Activated CD8-positive, alpha-beta memory T cell treated with anti-CD3 and anti-CD28 coated beads, Interleukin-2, amount 50 U/mL, for 48 hours (primary cell): ENCODE measurements around the gene CDC42EP1.
"Not testable (repeated sequence)": the region's sequence is repeated elsewhere in the genome, so short reads cannot be mapped to it uniquely, and the experiment has no call there.

ENCODE experiments used
- DNase-seq: peaks from one replicate; pipeline ENCODE4 v3.0.0-alpha.2; 2020

Gene CDC42EP1, protein sequence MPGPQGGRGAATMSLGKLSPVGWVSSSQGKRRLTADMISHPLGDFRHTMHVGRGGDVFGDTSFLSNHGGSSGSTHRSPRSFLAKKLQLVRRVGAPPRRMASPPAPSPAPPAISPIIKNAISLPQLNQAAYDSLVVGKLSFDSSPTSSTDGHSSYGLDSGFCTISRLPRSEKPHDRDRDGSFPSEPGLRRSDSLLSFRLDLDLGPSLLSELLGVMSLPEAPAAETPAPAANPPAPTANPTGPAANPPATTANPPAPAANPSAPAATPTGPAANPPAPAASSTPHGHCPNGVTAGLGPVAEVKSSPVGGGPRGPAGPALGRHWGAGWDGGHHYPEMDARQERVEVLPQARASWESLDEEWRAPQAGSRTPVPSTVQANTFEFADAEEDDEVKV

DNA sequence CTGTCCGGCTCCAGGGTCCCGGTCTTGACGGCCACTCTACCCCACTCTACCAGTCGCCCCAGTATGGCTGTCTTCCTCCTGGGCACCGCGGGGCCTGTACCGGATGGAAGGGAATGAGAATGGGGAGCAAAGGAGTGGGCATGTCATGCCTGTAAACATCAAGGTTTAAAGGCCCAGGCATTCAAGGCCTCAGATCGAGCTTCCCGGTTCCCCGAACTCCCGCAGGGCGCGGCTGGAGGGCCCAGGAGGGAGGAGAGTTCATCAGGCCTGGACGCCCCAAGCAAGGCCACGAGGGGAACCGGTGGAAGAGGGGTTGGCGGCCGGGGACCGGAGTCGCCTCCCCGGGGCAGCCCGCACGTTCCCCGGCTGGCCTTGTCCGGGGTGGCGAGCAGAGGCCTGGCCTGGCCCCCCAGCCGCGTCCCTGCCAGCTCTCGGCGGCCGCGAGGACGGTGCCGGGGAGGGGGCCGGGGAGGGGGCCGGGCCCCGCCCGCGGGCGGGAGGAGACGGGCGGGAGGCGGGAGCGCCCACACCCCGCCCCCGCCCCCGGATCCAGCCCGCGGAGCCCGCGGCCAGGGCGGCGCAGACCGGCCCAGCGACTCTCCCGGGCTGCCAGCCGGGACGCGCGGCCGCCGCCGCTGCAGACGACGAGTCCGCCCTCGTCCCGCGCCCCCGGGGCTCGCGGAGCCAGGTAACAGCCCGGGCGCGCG lies at the start of gene CDC42EP1:
Gene CDC42EP1, plus strand, starts transcription at position 580 of the 707 bp plus-strand sequence. CDS start 5,870 bp downstream, outside the sequence.
- DNase-seq = no peak

DNA sequence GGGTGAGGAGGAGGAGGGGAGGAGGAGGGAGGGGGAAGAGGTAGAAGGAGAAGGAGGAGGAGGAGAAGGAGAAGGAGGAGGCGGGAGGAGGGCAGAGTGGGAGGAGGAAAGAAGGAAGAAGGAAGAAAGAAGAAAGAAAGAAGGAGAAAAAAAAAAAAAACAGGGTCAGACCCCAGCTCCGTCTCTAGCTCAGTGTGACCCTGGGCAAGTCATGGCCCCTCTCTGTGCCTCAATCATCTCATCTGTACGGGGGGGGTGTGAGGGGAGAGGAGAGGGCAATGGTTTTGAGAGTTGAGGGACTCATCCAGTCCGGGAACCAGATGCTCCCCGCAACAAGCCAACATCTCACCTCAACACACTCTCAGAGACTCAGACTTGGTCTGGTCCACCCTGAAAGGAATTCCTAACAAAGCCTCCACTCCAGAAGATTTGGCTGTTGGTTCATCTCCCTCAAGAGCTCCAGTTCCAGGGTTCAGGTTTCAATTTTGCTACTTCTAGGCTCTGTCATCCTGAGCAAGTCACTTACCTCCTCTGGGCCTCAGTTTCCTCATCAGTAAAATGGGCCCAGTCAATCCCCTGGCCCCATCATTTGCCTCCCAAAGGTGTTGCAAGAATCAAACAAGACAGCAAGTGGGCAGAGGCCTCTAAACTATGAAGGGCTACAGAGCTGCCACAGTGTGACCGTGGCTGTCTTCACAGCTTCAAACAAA lies 48.7 kb upstream of the CDC42EP1 start:
- no peak for DNase-seq

DNA sequence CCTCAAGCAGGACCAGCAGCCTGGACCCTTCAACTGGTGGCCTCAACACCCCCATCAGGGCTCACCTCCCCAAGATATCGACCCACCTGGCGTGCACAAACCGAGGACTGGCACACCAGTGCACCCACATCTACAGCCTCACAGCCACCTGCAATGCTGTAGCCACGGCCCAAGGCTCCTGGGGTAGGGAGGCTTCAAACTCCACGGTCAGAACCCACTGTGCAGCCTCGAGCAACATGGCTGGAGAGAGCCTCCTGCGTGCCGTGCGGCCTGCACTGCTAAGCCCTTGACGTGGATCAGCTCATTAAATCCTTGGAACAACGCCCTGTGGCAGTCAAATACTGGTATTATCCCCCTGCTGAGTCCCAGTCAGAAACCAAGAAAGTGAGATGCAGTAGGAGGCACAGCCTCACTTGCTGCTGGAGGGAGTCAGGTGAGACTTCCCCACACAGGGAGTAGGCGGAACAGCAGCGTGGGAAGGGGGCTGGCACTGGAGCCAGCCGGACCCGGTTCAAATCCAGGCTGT lies 45.7 kb upstream of the CDC42EP1 start:
- DNase-seq = no peak

DNA sequence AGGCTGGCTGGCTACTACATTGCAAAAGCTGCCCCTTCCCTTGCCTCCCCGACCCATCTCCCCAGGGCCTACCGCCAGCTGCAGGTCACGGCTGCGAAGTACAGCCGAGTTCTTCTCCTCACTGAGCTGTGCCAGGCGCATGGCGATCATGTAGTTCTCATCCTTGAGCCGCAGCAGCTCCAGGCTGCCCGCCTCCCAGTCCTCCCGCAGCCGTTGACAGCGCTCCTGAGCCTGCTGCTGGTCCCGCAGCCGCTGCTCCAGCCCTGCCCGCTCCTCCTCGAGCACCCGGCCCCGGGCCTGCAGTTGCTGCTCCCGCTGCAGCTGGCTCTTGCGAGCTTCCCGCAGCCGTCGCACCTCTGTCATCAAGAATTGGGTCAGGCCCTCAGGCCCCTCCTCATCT lies 44.4 kb upstream of the CDC42EP1 start:
- DNase-seq = no peak

DNA sequence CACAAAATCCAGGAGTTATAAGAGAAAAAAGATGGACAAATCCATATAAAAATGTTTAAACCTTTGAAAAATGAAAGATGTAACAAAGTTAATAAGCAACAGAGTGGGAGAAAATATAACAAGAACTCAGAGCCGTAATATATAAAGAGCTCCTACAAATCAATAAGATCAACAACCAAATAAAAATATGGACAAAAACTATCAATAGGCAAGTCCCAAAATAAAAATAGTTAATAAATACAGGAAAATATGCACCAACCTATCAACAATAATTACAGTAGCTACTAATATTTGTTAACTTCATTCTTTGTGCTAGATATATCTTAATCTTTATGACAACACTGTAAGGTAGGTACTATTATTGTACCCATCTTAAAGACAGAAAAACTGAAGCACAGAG lies 43.8 kb upstream of the CDC42EP1 start:
- no peak for DNase-seq

DNA sequence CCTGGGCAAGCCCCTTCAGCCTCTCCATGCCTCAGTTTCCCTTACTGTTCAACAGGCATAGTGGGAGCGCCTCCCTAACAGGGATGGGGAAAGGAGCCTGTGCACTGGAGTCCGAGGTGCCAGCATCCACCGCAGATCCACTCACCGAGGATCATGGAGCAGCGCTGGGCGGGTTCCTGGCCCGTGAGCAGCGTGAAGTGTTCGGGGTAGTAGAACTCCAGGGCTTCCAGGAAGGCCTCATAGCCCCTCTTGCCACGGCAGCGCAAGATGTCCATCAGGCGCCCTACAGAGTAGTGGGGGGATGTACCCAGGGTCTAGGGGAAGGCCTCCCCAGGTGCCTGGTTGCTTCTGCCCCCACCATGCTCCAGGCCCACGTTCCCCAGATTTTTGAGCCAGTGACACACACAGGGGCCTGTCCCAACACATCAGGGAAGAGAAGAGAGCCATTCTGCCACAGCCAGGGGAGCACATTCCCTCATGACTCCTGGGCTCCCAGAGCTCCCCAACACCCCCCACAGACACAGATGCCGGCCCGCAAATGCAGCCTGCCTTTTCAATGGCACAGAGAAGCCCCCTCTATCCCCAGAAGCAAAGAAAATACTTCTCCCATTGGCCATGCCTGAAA lies 42.3 kb upstream of the CDC42EP1 start:
- DNase-seq = no peak

DNA sequence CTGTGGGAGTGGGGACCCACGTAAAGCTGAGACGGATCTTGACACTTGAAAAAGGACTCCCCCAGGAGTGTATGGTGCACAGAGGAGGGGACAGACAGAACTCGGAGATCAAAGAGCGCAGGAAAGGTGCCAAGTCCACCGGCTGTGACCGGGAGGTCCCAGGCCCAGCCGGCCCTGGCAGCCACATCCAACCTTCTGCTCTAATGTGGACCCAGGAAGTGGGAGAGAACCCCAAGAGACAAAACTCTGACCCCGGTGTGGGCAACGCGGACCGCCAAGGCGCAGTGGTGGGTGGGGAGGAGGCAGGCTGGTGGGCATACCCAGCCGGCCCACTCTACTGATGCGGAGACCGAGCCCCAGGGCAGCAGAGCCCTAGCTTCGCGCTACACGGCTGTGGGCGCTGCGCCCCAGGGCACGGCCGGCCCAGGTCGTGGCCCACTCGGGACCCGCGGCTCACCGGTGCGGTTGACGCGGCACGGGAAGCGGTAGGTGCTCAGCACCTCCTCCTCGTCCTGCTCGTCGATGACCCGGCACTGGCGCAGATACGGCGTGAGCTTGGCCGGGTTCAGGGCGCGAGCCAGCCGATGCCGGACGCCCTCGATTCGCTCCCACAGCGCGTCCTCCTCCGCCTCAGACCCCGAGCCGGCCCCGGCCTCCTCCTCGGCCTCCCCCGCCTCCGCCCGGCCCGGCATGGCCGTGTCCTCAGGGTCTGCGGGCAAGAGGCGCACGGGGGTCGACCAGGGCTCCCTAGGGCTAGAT lies 41.6 kb upstream of the CDC42EP1 start:
- DNase-seq = no peak

DNA sequence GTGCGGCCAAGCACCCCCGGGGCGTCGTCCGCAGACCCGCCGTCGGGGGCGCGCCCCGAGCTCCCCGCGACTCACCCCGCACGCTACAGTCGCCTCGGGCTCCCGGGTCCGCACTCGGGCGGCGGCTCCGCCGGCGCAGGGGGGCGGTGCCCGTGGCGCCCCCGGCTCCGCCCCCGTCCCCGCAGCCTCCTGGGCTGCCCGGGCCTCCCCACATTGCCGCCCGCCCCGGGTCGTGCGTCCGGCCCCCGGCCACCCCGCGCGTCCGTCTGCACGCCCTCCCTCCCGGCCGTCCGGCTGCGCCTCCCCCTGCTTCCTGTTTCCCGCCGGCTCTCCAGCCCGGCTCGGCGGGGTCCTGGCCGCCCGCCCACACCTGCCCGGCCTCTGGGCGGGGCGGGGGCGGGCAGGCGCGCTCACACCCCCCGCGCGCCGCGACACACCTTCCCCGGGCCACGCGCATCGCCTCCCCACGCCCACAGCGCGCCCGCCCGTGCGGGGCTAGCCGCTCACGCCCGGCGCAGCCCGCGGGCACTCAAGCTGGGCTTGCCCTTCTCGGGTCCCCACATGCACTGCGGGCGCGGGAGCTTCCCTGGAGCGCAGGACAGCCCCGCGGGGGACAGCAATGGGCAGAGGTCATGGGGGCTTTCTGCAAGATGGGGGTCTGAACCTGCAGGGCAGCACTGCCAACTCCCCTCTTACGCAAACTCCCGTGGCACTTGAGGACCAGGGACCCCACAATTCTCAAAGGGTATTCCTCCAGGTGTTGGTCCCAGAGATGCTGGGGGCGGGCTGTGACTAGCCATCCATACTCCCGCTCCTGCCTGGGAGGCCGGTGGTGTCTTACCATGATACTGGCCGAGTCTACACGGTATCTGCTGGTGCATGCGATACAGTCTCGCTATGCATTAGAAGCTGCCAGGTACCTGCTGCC lies 40.7 kb upstream of the CDC42EP1 start, which contains the start of gene CARD10:
Gene CARD10, minus strand, starts transcription at position 148 of the 928 bp plus-strand sequence. CDS start 215 bp downstream, outside the sequence.
- no peak for DNase-seq

DNA sequence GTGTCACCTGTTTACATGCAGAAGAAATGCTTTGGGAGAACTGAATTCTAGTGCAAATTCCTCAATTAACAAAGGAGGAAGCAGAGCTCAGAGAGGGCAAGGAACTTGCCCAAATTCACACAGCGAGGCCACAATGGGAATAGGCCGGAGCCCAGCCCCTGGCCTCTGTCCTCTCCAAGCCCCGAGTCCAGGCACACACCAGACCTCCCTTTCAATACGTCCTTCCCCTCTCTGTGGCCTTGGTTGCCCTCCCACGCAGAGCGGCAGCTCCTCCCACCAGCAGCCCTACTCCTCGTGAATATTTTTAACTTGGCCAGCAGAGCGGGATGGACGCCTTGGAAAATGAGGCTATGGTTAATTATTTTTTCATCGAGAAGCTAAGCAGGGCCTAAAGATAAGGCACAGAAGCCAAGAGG lies 39.5 kb upstream of the CDC42EP1 start:
- DNase-seq = no peak

DNA sequence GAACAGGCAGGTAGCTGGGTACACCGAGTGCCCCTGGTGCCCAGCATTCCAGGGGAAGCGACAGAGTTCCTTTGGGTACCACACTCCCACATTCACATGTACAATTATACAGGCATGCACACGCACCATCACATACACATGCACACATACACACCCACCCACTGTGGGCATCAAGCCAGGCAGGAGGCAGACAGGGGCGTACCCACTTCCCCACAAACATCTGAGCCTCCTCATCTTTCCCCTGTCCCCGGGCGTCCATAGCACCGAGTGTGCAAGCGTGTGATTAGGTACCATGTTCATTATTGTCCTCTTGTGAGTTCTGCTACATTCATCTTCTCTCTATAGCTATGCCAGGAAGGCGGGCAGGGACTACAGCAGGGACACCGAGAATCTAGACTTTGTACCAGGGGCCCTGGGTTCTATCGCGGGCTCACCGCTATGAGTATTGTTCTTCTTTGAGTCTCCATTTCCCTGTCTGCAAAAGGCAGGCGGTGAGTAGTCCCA lies 39.0 kb upstream of the CDC42EP1 start:
- DNase-seq = no peak

DNA sequence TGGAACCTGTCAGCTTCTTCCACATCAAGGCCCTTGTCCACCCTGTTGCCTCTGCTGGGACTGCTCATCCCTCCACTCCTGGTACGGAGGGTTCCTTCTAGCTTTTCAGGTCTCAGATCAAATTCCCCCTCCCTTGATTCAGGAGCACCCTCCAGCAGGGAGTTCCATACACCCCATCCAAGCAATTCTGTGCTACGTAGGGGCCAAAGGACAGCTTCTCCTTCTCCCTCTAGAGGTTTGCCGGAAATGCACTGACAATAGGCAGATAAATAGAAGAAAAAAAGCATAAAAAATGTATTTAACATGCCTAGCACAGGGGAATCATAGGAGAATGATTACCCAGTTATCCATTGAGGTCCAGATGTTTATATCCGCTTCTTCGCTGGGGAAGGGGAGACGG lies 37.8 kb upstream of the CDC42EP1 start:
- no peak for DNase-seq

DNA sequence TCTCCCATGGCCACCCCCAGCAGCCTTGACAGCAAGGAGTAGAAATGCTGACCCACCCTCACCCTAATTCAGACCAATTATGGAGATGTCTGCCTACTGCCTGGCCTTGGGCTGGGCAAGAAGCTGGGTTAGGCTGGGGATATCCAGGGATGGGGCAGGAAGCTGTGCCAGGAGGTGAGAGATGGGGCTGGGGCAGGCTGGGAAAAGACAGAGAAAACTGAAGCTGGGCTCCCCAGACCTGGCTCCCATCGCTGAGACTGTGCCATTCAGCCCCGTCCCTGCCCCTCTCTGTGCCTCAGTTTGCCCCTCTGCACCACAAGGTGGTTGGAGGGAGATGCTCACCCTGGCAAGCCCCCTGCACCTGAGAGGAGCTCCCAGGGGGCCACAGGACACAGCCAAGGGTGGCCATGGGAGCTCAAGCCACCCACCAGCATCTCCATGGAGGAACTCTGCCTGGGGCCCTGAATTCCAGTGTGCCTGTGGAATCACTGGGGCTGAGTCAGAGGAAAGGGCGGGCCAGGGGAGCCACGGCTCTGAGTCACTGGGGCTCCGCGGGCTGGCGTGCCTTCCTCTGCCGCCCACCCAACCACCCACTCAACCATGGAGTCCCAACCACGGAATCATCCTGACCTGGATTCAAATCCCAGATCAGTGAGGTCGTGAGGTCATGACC lies 35.1 kb upstream of the CDC42EP1 start:
- DNase-seq = no peak

DNA sequence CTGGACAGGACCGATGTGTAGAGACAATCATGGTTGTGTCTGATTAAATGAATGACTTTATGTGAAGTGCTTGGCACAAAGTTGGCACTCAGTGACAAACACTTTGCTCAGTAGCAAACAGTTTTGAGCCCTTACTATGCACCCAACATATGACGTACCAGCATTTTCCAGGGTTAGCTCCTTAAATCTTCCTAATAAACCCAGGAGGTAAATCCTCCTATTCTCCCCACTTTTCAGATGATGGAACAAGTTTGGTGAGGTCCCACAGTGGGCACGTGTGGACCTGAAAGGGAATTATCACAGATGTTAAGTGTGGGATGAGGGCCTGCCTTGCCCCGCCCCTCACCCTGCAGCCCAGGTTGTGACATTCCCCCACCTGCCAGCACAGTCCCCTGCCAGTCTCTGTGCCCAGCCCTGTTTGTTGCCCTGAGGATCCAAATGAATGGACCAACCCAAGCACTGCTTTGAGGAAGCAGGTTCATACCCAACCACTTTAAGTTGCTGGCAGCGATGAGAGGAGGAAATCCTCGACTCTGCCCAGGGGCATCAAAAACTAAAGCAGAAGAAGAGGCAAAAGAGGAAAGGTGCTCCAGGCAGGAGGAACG lies 34.4 kb upstream of the CDC42EP1 start:
- no peak for DNase-seq

DNA sequence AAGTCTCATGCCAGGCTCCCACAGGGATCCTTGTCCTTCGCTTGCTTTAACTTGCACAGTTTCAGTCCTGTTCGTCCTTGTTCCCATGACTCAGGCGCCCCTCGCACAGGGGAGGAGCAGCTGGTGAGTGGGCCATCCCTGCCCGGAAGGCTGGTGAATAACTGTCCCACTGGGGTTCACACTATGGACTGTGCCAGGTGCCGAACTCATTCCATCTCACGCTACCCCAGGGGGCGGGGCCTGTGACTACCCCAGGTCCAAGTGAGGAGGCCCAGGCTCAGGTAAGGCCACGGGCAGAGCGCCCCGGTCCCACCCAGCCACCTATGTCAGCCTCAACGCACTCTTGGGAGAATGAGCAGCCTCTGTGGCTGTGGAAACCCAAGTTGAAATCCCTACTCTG lies 33.9 kb upstream of the CDC42EP1 start:
- DNase-seq = no peak

DNA sequence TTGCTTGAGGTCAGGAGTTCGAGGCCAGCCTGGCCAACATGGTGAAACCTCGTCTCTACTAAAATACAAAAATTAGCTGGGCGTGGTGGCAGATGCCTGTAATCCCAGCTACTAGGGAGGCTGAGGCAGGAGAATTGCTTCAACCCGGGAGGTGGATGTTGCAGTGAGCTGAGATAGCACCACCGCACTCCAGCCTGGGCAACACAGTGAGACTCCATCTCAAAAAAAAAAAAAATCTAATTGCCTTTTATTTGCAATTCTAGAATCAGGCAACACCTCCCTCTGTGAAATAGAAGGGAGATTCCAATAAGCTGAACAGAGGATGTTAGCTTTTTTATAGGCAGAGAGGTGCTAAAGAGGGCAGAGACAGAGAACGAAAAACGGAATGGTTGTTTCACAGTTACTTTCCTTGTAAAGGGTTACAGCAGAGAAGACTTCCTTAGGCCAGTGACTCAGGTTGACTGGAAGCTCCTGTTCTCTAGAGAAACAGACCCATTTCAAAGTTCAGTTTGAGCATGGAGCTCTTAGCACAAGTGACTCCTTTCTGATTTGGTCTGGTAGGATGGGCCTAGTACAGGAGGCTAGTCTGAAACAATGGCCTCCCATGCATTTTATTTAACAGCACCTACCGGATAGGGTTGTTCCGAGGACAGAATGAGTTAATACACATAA lies 33.1 kb upstream of the CDC42EP1 start:
- DNase-seq = not testable (repeated sequence)

DNA sequence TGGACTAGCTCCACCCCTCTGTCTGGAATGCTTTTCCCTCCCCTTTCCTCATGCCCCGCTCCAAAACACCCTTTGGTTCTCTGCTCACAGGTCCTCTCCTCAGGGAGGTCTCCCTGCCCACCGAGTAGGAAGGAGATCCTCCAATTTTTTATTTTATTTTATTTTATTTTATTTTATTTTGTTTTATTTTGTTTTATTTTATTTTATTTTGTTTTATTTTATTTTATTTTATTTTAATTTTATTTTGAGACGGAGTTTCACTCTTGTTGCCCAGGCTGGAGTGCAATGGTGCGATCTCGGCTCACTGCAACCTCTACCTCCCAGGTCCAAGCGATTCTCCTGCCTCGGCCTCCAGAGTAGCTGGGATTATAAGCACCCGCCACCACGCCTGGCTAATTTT lies 32.3 kb upstream of the CDC42EP1 start:
- DNase-seq = not testable (repeated sequence)

DNA sequence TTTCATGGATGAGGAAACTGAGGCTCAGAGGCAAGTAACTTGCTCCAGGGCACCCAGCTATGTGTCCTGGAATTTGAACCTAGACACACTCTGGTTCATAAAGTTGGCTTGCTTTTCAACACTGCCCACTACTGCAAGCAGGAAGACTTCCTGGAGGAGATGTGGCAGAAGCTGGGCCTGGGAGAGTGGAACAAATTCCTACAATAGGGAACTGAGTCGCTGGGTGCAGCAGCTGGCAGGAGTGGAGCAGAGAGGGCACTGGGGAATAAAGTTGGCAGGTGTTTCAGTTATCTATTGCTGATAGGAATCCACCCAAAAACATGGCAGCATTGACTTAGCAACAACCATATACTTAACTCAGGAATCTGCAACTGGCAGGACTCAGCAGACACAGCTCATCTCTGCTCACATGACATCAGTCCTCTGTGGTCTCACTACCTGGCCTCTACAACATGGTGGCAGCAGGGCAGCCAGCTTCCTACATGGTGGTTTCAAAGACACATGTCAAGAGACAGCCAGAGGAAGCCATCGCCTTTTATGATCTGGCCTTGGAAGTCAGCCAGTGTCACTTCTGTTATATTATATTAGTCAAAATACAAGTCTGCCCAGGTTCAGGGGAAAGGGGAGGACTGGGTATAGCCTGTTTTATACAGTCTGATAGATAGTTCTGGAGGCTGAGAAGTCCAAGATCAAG lies 30.5 kb upstream of the CDC42EP1 start:
- no peak for DNase-seq

DNA sequence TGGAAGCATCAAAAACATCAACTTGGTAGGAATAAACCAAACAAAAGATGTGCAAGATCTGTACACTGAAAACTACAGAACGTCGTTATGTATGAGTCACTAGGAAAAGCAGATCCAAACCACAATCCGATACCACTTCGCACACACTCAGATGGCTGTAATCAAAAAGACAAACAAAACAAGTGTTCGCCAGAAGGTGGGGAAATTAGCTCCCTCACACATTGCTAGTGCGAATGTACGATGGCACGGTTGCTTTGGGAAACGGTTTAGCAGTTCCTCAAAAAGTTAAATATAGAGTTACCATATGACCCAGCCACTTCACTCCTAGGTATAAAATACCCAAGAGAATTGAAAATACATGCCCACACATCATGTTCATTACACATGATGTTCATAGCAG lies 26.3 kb upstream of the CDC42EP1 start:
- DNase-seq = no peak
